CD4-positive, alpha-beta T cell treated with Interleukin-12 subunit alpha and Interleukin-12 subunit beta, for 1 hour (primary cell): Measurements from ENCODE around the gene ACOD1.
A peak's percentile ranks its signal among the peaks of the same experiment; 100 is the strongest.
"Not testable (repeated sequence)": the region's sequence is repeated elsewhere in the genome, so short reads cannot be mapped to it uniquely, and the experiment has no call there.

ENCODE experiments used
- DNase-seq: peaks from one replicate; pipeline ENCODE4 v3.0.0-alpha.2; 2020

The ACOD1 gene

DNA sequence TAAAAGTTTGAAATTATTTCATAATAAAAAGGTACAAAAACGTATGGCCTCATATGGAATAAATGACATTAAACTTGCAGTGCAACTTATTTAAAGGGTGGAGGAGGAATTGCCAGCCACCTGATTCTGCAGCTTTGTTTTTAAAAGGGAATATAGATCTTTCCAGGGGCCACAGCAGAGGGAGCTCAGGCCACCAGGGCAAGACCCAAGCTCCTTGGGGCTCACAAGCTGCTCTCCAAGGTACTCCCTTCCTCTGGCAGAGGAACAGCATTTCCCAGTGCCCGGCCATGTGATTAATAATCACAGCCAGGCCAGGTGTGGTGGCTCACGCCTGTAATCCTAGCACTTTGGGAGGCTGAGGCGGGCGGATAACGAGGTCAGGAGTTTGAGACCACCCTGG lies 6.2 kb downstream of the ACOD1 start:
- DNase-seq = no peak

DNA sequence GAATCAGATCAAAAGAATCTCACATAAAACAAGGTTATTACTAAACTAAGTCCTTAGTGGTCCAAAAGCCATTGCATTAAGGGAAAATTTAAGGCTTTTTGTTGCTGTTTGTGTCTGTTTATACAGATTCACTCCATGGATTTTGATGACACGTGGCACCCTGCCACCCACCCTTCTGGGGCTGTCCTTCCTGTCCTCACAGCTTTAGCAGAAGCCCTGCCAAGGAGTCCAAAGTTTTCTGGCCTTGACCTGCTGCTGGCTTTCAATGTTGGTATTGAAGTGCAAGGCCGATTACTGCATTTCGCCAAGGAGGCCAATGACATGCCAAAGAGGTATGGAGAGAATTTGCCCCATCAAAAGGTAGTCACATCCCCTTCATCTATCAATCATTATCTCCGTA lies 6.9 kb downstream of the ACOD1 start:
- no peak for DNase-seq

DNA sequence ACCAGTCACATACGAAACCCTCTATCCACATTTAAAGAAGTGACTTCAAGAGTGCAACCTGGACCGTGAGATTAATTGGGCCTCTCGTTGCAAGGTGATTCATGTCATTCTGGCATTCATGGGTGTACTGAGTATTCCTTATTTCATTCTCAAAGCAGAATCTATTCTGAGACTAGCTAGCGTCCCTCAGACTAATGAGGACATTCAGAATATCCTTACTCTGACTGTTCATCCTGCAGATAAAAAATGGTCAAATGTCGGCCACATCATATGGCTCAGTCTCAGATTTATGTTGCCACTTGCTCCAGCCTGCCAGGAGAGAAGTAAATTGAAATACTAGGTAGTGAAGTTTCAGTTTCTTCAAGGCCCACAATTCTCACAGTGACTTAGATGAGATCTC lies 7.3 kb downstream of the ACOD1 start:
- DNase-seq = no peak

- DNase-seq = no peak
These were observed 10.6 kb downstream of the ACOD1 start for GRCh38 chr13:76958841-76959432.

DNA sequence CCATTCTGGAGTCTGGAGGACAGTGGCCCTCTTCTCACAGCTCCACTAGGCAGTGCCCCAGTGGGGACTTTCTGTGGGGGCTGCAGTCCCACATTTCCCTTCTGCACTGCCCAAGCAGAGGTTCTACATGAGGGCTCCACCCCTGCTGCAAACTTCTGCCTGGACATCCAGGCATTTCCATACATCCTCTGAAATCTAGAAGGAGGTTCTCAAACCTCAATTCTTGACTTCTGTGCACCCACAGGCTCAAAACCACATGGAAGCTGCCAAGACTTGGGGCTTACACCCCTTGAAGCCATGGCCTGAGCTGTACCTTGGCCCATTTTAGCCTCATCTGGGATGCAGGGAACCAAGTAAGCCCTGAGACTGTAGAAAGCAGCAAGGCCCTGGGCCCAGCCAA lies 11.4 kb downstream of the ACOD1 start:
- DNase-seq = not testable (repeated sequence)

- DNase-seq = no peak
These were observed 17.6 kb downstream of the ACOD1 start for GRCh38 chr13:76965759-76966421.

DNA sequence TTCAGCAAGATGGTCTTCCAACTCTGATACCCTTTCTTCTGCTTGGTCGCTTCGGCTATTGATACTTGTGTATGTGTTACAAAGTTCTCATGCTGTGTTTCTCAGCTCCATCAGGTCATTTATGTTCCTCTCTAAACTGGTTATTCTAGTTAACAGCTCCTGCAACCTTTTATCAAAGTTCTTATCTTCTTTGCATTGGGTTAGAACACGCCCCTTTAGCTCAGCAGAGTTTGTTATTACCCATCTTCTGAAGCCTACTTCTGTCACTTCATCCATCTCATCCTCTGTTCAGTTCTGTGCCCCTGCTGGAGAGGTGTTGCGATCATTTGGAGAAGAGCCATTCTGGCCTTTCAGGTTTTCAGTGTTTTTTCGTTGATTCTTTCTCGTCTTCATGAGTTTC lies 18.7 kb downstream of the ACOD1 start:
- no peak for DNase-seq

GRCh38 chr13:76968041-76968440 lies 19.7 kb downstream of the ACOD1 start:
- no peak for DNase-seq

DNA sequence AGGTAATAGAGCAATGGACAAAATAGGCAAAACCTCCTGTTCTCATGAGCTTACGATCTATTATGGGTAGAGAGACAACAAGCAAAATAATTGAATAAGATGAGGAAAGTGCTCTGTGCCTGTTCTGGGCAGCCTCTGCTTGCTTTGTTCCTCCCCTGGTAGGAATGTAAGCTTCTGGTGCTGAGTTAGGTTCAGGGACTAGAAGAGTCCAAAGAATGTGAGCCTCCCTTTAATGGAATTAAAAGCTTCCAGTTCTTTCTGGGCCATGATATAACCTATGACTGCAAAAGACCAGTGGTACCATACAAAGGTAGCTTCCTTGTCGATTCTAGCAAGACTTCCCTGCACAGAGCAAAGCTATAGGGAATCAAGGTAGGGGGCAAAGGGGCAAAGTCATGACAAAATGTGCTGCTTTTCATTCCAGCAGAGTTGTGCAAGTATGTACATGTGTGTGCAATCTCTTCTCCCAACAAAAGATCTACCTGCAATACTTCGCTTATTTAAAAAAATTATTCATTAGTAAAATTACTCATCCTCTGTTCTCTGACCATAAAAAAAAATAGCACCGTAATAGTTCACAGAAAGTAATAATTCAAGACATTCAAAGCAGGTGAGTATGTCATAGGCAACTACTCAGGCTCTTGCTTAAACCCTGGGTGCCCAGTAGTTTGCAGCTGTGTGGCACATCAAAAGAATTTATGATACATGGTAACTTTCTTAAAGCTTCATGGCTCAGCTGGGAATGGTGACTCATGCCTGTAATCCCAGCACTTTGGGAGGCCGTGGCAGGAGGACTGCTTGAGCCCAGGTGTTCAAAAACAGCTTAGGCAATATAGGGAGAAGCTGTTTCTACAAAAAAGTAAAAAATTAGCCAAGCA lies 21.4 kb downstream of the ACOD1 start:
- DNase-seq = no peak

- DNase-seq = no peak
These were observed 22.9 kb downstream of the ACOD1 start for GRCh38 chr13:76971215-76971614.

GRCh38 chr13:76971851-76972829 lies 23.8 kb downstream of the ACOD1 start:
- no peak for DNase-seq

DNA sequence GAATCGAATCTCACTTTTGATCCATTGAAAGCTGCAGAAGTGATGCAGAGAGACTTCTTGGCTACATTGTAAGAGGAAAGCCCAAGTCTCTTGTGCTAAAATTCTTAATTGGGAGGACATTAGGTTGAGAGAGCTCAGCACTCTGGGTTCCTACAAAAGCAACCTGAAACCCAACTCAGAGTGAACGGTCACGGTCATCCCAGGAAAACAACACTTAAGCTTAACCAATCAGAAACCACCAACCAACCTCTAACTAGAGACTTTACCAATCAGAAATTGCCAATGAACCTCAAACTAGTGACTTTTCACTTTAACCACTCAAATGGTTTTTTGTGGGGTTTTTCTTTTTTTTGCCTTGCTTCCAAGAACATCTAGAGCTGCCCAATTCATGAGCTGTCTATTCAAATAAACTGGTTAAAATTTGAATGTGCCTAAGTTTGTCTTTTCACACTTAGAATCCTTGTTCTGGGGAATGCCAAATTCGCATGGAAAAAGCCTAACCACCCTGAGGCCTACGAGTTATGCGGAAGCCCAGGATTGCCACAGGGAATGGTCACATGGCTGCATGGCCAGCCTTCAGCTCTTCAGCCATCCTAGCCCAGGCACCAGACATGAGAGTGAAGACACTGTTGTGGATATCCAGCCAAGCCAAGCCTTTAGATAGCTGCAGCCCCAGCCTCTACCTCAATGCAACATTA lies 25.8 kb downstream of the ACOD1 start:
- no peak for DNase-seq

DNA sequence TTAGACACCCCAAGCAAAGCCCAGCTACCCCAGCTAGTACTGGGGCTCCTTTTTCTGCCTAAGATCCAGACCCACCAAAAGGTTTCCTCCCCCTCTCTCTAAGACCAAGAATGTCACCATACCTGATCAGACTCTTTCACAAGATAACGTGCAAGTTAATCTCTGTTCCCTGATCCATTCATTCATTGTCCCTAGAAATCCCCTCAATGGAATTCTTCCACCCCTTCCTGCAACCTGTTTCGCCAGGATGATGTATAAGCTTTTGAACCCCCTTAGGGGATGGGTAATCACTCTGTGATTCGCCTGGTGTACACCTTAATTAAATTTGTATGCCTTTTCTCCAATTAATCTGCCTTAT lies 26.3 kb downstream of the ACOD1 start:
- DNase-seq = no peak

GRCh38 chr13:76975863-76976262 lies 27.6 kb downstream of the ACOD1 start:
- no peak for DNase-seq

DNA sequence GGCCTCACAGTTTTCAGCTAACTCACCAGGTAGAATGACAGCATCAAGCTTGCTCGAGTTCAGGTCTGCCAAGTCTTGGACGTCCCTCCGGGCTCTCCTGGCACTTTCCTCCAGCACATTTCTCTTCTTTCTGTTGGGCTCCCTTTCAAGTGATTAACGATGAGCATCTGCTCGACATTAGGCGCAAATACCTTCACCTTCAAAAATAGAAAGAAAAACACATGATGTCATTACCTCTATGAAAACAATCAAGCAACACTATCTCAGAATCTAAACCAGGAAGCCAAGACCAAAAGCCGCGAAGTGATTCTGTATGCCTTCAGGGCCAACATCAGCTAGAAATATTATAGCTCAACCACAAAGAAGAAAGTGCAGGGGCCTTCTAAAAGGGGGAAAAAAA lies 28.2 kb downstream of the ACOD1 start:
- peak; percentile 34 for DNase-seq

- no peak for DNase-seq
These were observed 28.6 kb downstream of the ACOD1 start for GRCh38 chr13:76976929-76977328.

DNA sequence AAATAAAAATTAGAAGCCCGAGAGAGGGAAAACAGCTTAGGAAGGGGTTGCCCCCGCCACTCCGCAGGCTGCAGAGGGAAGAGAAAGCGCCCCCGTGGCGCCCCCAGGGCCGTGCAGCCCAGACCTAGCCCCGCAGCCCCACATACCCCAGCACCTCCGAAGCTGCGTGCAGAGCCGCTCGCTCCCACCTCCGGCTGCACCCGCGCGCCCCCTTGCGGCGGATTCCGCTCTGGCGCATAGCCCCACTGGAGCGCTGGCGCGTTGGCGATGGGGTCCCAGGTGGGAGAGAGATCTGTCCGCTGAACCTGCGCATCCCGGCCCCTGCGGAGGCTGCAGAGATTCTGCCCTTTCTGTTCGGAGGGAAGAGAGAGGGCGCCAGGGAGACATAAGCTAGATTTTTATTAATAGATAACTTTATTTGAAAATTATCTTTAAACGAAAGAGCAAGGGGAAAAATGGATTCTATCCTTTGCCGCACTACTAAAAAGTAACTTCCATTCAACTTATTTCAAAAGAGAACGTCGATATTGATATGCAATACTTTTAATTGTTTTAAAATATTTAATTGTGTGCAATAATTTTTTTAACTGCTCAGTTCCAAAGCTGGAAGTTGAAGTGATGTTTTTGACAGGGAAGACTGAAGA lies 31.9 kb downstream of the ACOD1 start:
- peak; percentile 84 for DNase-seq

GRCh38 chr13:76982061-76982460 lies 33.8 kb downstream of the ACOD1 start:
- DNase-seq = no peak

DNA sequence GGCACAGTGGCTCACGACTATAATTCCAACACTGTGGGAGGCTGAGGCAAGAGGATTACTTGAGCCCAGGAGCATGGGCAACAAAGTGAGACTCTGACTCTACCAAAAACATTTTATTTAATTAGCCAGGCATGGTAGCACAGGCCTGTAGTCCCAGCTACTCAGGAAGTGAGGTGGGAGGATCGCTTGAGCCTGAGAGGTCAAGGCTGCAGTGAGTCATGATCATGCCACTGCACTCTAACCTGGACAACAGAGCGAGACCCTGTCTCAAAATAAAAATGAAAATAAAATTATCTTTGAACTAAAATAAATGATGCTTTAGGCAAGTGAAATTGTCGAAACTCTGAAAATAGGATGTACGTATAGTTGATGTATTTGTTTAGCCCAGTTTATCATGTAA lies 35.4 kb downstream of the ACOD1 start:
- no peak for DNase-seq

- DNase-seq = peak; percentile 87
These were observed 43.1 kb downstream of the ACOD1 start for GRCh38 chr13:76991432-76991795.

DNA sequence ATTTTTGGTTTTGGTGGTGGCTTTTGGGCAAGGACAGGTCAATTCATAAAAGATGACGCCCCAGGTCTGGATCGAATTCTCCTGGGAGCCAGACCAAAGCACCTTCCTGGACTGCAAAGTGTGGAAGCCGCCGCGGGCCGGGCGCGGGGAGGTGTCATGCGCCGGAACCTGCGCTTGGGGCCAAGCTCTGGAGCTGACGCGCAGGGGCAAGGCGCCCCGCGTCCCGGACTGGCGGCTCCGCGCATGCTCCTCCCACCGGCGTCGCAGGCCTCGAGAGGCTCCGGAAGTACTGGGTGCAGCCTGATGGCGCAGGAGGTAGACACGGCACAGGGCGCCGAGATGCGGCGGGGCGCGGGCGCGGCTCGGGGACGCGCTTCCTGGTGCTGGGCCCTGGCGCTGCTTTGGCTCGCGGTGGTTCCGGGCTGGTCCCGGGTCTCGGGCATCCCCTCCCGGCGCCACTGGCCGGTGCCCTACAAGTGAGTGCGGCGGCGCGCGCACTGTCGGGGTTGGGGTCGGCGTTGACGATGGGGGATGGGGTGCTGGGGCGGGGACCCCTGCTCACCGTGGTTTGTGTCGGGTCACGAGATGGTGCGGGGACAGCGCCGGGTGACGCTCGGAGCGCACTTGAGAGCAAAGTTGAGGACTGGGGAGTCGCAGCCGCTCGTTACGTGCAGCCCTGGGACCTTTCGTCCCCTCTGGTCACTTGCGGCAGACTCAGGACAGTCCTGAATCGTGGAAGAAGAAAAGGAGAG lies 43.7 kb downstream of the ACOD1 start, which contains the start of gene CLN5:
Gene CLN5, plus strand, starts transcription at position 286 of the 752 bp plus-strand sequence. Its CDS starts 18 bp downstream, at position 304.
- peak; percentile 96 for DNase-seq
